ENCODE results near the gene TANGO2.

Gene TANGO2

DNA sequence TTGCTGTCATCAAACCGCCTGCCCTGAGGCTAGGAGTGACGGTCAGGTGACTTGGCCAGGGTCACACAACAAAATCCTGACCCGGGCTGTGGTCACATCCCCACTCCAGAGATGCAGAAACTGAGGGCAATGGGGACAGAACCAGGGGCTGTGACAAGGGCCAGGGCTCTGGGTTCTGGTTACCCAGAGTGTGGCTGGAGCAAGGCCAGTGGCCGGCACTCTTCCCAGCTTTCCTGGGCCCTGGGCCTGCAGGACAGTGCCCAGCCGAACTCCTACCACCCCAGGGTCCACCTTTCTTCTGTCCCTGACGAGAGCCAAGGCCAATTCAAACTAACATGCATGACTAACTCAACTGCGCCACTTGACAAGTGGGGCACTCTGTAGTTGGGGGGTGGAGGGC lies 40.1 kb upstream of the TANGO2 start:
- no peak overlapping the region for H3K4me3 ChIP-seq (ENCODE audit: low read depth, low read length)
- TF ChIP-seq, protein P1, sequence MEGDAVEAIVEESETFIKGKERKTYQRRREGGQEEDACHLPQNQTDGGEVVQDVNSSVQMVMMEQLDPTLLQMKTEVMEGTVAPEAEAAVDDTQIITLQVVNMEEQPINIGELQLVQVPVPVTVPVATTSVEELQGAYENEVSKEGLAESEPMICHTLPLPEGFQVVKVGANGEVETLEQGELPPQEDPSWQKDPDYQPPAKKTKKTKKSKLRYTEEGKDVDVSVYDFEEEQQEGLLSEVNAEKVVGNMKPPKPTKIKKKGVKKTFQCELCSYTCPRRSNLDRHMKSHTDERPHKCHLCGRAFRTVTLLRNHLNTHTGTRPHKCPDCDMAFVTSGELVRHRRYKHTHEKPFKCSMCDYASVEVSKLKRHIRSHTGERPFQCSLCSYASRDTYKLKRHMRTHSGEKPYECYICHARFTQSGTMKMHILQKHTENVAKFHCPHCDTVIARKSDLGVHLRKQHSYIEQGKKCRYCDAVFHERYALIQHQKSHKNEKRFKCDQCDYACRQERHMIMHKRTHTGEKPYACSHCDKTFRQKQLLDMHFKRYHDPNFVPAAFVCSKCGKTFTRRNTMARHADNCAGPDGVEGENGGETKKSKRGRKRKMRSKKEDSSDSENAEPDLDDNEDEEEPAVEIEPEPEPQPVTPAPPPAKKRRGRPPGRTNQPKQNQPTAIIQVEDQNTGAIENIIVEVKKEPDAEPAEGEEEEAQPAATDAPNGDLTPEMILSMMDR (IDR thresholded peaks at IDR 0.05; ENCODE audit: borderline replicate concordance, insufficient read depth, low read depth, low read length): no peak

DNA sequence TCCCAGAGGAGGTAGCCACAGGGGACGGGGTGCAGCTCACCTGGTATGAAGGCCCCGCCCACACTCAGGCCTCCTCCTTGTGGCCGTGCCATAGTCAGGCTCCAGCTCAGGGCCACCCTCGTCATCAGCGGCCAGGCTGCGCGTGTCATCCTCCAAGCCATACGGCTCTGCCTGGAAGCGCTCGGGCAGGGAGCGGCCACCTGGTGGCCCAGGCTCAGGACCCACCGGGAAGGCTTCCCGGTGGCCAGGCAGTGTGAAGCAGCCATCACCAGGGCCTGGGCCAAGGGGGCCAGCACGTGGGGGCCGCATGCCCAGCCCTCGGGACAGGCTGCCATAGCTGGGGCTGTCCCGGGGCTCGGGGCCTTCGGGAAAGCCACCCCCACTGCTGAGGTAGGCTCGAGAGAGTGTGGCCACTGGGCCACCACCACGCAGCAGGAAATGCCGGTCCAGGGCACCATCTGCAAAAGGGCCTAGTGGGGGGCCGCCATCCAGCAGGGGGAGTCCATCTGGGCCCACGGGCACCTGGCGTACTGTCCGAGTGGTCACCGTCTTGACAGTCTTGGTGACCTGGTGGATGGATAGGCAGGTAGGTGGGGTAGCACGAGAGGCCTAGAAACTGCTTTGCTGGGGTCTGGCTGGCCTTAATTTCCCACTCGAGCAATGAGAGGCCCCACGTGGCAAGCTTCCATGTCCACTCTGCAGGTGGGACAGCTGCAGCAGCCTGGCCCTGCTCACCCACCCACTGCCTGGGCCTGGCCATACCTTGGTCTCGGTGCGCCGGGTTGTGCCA lies 39.5 kb upstream of the TANGO2 start:
- TF ChIP-seq, protein P1 (IDR thresholded peaks at IDR 0.05; ENCODE audit: borderline replicate concordance, insufficient read depth, low read depth, low read length): no peak
- no peak overlapping the region for H3K4me3 ChIP-seq (ENCODE audit: low read depth, low read length)

DNA sequence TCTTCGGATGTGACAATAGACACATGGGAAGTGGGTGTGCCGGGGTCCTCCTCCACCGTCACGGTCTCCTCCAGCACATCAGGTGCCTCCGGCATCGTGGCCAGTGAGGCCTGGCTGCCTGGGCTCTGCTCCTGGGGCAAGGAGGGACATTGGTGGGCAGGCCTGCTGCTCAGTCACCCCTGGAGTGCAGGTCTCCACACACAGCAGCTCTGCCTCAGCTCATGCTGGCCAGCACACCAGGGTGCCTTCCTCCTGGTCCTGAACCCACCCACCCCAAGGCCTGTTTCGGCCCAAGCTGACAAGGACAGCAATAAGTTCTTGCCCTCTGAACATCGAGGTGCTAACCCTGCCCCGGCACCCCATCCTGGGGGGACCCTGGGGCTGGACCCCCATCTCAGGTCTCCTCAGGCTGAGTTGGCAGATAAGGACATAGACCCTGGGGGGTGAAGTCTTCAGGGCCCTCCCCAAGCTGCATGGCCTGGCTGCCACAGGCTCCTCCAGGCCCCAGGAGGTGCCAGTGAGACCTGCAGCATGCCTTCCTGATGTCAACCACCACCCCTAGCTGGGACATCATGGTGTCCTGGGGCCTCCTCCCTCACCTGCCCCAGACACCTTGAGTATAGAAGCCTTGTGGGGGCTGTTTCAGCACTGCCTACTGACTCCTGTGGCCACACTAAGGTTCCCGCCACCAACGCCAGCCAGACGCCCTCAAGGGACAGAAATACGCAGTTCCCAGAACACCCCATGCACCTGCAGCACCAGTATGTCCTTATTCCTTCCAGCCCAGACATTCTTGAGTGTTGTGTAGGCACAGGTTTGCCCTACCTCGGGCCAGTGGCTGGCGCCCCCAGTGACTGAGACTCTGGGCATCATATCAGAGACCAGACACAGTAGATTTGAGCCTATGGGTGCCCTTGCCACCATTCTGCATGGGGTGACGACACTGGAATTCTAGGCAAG lies 38.7 kb upstream of the TANGO2 start:
- TF ChIP-seq, protein P1 (IDR thresholded peaks at IDR 0.05; ENCODE audit: borderline replicate concordance, insufficient read depth, low read depth, low read length): no peak
- no peak overlapping the region for H3K4me3 ChIP-seq (ENCODE audit: low read depth, low read length)

DNA sequence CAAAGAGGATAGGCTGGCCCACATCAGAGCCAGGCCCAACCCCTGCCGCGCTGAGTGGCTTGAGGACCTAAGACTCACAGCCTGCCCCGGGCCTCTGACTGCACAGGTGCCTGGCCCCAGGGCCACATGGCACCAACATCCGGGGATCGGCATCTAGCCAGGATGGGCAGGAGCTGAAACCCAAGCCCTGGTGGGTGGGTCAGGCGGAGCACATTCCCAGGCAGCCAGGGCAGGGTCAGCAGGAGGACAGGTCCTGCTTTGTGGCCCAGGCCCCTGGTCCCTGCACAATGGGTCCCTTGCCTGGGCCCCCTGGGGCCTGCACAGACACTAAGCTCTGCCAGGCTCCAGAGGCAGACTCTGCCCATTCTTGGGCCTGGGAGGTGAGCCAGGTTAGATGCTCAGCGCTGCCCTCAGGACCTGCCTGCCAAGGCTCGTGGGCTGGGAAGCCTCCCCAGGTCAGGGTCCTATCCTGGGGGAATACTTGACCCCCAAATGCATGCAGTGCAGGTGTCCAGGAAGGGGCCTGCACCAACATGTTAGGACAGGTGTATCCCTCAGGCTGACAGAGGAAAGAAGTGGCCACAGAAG lies 37.8 kb upstream of the TANGO2 start:
- H3K4me3 ChIP-seq (ENCODE audit: low read depth, low read length): no peak overlapping the region
- TF ChIP-seq, protein P1 (IDR thresholded peaks at IDR 0.05; ENCODE audit: borderline replicate concordance, insufficient read depth, low read depth, low read length): no peak

DNA sequence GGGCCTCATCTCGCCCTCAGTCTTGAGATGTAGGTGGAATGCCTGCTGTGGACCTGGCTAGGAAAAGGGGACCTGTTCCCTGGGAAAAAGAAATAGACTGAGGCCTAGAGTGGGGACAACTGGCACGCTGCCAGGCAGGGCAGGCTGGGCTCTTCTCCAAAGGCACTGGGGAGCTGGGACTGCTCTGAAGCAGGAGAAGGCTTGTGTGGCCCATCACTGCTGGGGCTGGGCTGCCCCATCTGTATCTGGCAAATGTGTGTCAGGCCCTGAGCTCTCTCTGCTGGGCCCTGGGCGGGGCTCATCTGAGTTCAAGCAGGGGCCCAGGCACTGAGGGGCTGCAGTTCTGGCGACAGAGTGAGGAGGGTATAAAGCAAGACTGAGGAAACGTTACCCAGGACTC lies 37.2 kb upstream of the TANGO2 start:
- TF ChIP-seq, protein P1 (IDR thresholded peaks at IDR 0.05; ENCODE audit: borderline replicate concordance, insufficient read depth, low read depth, low read length): no peak

DNA sequence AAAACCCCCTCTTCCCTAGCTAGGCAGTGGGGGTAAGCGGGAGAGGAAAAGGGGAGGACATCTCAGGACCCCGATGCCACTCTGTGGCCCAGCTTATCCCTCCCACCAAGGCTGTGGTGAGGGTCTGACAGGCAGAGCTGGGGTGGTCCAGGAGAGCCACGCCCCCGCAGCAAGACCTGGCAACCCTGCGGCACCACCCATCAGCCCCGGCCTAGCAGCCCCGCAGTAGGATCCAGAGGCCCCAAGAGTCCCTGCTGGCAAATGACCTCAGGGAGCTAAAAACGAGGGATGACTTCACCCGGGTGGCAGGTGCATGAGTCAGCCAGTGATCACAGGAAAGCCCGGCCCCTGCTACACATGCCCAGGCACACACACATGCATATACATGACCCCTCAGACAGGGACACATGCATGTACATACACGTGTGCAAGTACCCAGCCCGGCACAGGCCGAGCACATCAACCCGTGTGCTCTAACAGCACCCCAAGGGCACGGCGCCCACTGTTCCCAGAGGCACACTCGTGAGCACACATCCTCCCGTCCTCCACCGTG lies 36.6 kb upstream of the TANGO2 start:
- TF ChIP-seq, protein P1 (IDR thresholded peaks at IDR 0.05; ENCODE audit: borderline replicate concordance, insufficient read depth, low read depth, low read length): no peak
- H3K4me3 ChIP-seq (ENCODE audit: low read depth, low read length): no peak overlapping the region

More for the DNA sequence above, 37.2 kb upstream of the TANGO2 start:
- no peak overlapping the region for H3K4me3 ChIP-seq (ENCODE audit: low read depth, low read length)
